ENCODE measurements around the gene PKP1. TPM values are rescaled to one million over a fixed set of nuclear protein-coding genes. Genes with fewer than 3 reads are reported as not detected.

Gene PKP1
- total and polyA plus RNA-seq, 10 of the 15 experiments (the other 5 are each of a cell fraction or from before 2014, with no cell fraction given) = 0.03 TPM; not detected in 9

DNA sequence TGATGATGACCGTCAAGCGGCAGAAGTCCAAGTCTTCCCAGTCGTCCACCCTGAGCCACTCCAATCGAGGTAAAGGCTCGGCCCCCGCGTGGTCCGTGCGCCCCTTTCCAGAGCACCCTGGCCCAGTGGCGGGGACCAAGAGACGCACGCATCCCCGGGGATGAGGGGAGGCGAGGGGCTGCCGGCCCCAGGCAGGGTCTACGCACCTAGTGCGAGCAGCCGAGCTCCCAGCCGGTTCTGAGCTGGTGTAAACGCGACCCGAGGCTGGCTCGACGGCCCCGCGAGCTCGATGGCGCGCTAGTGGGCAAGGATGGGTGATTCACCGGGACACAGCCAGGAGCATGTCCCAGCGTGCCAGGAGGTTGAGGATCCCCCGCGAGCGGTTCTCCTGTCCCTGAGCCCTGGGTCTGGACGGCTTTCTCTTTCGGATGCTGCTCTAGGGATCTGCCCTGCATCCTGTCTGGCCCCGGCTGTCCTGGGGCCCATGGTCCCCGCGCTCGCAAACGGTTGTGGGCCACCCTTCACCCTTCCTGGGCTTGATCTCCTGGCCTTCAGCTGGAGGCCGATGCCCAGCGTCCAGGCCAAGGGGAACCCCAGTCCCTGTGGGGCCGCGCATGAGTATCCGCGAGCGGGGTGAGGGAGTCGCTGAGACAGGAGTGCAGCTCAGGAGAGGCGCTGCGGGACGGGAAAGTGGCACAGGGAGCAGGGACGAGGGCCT, 689 bp downstream of the PKP1 start:
- ChIA-PET POLR2A (no interaction called here), RAD21 (ENCODE audit: unreplicated experiment) (no interaction called here), SMC1A (ENCODE audit: uncharacterized antibody, unreplicated experiment) (no interaction called here), CTCF (no interaction called here)
- Histone ChIP-seq H3K27me3 (replicated peaks in 1 of 2; ENCODE audit: control insufficient read depth in 2 of 2, insufficient read depth in 2 of 2, low read length in 1 of 2) (peaks cover 5 to 11% of the 10 kb centered on the region in 2 experiments; a peak in 3 of 4 replicates), H3K9me3 (replicated peaks; ENCODE audit: control insufficient read depth, insufficient read depth, low read length) (no peaks in the 10 kb centered on the region), H3K27ac (ENCODE audit: control insufficient read depth, insufficient read depth) (no peak overlapping the region), H2AFZ (ENCODE audit: control insufficient read depth, low read depth, low read length) (no peak overlapping the region), H3K36me3 (ENCODE audit: control insufficient read depth in 2 of 2, insufficient read depth in 2 of 2, low read length in 1 of 2) (no peaks in the 10 kb centered on the region), H4K20me1 (ENCODE audit: control insufficient read depth, insufficient read depth) (no peaks in the 10 kb centered on the region), H3K4me3 (no peak overlapping the region), H3K9ac (ENCODE audit: control insufficient read depth, insufficient read depth, low read length) (no peak overlapping the region), H3K79me2 (ENCODE audit: control insufficient read depth, insufficient read depth, low read length) (no peaks in the 10 kb centered on the region), H3K4me2 (ENCODE audit: control insufficient read depth, insufficient read depth) (no peak overlapping the region), H3K4me1 (ENCODE audit: control insufficient read depth, insufficient read depth, low read length) (no peaks in the 10 kb centered on the region)
- ATAC-seq (no peak), FAIRE-seq (no peak), DNase-seq (ENCODE audit: low read depth, low spot score) (no peak)
- WGBS (ENCODE audit: insufficient coverage, insufficient replicate concordance, low lambda C conversion rate, missing lambda C conversion rate) = 62% methylated on average over 52 of the region's 53 CpGs
- BruUV-seq (replicated peaks) = no TSS peak
- in situ Hi-C loops (cut with MboI) = no loop called here
- intact Hi-C loops (cut with micrococcal nuclease; ENCODE audit: unreplicated experiment) = no loop called here
- TF ChIP-seq NR2C2 (IDR thresholded peaks at IDR 0.05; ENCODE audit: borderline replicate concordance, control insufficient read depth, insufficient read length, low read depth) (no peak), MEF2B (IDR thresholded peaks at IDR 0.05; ENCODE audit: partially characterized antibody, poor library complexity, severe bottlenecking) (no peak), HDAC2 (IDR thresholded peaks at IDR 0.05) (no peak), STAT1 (conservative IDR thresholded peaks at IDR 0.05) (no peak), IKZF2 (IDR thresholded peaks at IDR 0.05) (no peak), RELA (IDR thresholded peaks at IDR 0.05; ENCODE audit: borderline replicate concordance, partially characterized antibody) (no peak), BACH1 (IDR thresholded peaks at IDR 0.05; ENCODE audit: borderline replicate concordance) (no peak), GABPA (IDR thresholded peaks at IDR 0.05; ENCODE audit: low read depth) (no peak), NFIC (IDR thresholded peaks at IDR 0.05; ENCODE audit: low read depth, low read length) (no peak), SUPT20H (IDR thresholded peaks at IDR 0.05; ENCODE audit: borderline replicate concordance, control insufficient read depth, low read depth, low read length) (no peak), GATAD2B (conservative IDR thresholded peaks at IDR 0.05; ENCODE audit: low read depth) (no peak), RFX5 (IDR thresholded peaks at IDR 0.05; ENCODE audit: low read depth, low read length) (no peak)
- TF ChIP-seq, protein P1, sequence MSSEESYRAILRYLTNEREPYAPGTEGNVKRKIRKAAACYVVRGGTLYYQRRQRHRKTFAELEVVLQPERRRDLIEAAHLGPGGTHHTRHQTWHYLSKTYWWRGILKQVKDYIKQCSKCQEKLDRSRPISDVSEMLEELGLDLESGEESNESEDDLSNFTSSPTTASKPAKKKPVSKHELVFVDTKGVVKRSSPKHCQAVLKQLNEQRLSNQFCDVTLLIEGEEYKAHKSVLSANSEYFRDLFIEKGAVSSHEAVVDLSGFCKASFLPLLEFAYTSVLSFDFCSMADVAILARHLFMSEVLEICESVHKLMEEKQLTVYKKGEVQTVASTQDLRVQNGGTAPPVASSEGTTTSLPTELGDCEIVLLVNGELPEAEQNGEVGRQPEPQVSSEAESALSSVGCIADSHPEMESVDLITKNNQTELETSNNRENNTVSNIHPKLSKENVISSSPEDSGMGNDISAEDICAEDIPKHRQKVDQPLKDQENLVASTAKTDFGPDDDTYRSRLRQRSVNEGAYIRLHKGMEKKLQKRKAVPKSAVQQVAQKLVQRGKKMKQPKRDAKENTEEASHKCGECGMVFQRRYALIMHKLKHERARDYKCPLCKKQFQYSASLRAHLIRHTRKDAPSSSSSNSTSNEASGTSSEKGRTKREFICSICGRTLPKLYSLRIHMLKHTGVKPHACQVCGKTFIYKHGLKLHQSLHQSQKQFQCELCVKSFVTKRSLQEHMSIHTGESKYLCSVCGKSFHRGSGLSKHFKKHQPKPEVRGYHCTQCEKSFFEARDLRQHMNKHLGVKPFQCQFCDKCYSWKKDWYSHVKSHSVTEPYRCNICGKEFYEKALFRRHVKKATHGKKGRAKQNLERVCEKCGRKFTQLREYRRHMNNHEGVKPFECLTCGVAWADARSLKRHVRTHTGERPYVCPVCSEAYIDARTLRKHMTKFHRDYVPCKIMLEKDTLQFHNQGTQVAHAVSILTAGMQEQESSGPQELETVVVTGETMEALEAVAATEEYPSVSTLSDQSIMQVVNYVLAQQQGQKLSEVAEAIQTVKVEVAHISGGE (CRISPR knock-in tag; IDR thresholded peaks at IDR 0.05) = no peak
- TF ChIP-seq, protein P2, sequence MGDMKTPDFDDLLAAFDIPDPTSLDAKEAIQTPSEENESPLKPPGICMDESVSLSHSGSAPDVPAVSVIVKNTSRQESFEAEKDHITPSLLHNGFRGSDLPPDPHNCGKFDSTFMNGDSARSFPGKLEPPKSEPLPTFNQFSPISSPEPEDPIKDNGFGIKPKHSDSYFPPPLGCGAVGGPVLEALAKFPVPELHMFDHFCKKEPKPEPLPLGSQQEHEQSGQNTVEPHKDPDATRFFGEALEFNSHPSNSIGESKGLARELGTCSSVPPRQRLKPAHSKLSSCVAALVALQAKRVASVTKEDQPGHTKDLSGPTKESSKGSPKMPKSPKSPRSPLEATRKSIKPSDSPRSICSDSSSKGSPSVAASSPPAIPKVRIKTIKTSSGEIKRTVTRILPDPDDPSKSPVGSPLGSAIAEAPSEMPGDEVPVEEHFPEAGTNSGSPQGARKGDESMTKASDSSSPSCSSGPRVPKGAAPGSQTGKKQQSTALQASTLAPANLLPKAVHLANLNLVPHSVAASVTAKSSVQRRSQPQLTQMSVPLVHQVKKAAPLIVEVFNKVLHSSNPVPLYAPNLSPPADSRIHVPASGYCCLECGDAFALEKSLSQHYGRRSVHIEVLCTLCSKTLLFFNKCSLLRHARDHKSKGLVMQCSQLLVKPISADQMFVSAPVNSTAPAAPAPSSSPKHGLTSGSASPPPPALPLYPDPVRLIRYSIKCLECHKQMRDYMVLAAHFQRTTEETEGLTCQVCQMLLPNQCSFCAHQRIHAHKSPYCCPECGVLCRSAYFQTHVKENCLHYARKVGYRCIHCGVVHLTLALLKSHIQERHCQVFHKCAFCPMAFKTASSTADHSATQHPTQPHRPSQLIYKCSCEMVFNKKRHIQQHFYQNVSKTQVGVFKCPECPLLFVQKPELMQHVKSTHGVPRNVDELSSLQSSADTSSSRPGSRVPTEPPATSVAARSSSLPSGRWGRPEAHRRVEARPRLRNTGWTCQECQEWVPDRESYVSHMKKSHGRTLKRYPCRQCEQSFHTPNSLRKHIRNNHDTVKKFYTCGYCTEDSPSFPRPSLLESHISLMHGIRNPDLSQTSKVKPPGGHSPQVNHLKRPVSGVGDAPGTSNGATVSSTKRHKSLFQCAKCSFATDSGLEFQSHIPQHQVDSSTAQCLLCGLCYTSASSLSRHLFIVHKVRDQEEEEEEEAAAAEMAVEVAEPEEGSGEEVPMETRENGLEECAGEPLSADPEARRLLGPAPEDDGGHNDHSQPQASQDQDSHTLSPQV (IDR thresholded peaks at IDR 0.05) = no peak
- TF ChIP-seq, protein P3, sequence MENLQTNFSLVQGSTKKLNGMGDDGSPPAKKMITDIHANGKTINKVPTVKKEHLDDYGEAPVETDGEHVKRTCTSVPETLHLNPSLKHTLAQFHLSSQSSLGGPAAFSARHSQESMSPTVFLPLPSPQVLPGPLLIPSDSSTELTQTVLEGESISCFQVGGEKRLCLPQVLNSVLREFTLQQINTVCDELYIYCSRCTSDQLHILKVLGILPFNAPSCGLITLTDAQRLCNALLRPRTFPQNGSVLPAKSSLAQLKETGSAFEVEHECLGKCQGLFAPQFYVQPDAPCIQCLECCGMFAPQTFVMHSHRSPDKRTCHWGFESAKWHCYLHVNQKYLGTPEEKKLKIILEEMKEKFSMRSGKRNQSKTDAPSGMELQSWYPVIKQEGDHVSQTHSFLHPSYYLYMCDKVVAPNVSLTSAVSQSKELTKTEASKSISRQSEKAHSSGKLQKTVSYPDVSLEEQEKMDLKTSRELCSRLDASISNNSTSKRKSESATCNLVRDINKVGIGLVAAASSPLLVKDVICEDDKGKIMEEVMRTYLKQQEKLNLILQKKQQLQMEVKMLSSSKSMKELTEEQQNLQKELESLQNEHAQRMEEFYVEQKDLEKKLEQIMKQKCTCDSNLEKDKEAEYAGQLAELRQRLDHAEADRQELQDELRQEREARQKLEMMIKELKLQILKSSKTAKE (IDR thresholded peaks at IDR 0.05; ENCODE audit: low read depth, poor library complexity, severe bottlenecking) = no peak
